GM21576 (cell line): ENCODE results near the gene RND2.
"Not testable (repeated sequence)": the region's sequence is repeated elsewhere in the genome, so short reads cannot be mapped to it uniquely, and the experiment has no call there.

Experiments
- ATAC-seq: cut with Tn5 transposase; IDR thresholded peaks from one replicate; pipeline ENCODE4 v1.9.1; 2021; ENCODE audit warnings: mild to moderate bottlenecking, moderate library complexity; ENCODE audit not compliant: unreplicated experiment

RND2 gene

DNA sequence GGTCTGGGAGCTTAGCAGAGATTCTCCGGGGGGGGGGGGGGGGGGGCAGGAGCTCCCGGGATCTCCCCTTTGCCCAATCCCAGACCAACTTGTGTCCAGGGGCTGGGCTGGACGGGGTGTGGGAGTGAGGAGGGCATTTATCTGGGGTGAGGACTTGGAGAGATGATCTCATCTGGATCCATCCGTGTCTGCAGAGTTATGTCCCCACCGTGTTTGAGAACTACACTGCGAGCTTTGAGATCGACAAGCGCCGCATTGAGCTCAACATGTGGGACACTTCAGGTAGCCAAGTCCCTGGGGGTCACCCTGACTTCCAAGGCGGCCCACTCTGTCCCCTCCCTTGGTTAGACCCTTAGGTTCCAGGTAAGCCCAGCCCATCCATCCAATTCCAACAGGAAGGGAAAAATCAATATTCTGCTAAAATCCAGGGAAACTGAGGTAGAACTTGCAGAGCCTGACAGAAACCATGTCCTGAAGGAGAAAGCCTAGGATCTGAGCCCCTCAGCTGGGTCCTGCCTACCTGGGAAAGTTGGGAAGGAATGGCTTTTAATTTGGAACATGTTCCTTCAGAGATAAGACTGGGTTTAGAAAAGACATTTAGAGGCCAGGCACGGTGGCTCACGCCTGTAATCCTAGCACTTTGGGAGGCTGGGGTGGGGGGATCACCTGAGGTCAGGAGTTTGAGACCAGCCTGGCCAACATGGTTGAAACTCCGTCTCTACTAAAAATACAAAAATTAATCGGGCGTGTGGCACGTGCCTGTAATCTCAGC, 921 bp downstream of the RND2 start:
- ATAC-seq, result no peak

DNA sequence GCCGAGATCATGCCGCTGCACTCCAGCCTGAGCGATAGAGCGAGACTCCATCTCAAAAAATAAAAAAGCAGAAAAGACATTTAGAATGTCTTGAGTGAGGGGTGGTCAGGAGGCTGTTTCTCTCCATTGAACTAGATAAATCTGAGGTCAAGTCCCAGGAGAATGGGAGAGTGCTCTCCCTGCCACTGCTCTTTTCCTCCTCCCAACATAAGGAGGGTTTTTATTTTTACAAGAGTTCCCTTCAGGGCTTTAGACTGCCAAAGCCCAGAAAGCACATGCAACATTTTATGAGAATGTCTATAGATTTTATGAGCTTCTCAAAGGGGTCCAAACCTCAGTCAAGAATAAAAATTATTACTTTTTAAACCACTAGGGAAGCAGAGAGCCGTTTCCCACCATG, 1.6 kb downstream of the RND2 start:
- no peak for ATAC-seq

DNA sequence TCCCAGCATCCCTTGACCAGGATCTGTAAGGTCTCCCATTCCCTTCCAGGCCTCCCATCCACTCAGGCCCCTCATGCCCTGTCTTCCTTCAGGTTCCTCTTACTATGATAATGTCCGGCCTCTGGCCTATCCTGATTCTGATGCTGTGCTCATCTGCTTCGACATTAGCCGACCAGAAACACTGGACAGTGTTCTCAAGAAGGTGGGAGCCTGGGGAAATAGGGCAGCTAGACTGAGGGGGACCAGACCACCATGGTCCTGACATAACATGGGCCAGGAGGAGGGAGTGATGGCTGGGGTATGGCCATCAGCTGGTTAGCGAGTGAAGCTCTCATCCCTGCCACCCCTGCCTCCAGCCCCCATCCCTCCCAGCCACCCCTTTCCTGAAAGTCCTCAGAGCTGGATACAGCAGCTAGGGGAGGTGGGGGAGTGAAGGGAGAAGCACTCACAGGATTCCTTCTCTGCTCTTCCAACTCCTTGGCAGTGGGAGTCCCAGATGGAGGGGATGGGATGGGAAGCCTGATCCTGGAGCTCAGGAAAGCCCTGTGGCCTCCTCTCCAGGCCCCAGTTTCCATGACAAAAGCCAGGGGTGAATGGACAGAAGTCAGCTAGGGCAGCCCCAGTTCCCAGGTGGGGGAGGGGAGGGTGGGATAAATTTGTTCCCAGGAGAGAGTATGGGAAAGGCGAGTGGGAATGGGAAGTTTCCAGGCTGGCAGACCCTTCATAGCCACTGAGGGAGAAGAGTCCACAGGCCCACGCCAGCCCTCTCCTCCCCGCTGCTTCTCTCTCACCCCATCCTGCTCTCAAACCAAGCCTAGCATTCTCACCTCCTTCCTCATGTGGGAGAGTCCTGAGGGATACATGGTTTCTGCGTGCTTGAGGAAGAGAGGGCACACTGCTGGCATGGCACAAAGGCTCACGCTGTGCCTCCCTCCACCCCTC, 2.3 kb downstream of the RND2 start:
- ATAC-seq, result no peak

DNA sequence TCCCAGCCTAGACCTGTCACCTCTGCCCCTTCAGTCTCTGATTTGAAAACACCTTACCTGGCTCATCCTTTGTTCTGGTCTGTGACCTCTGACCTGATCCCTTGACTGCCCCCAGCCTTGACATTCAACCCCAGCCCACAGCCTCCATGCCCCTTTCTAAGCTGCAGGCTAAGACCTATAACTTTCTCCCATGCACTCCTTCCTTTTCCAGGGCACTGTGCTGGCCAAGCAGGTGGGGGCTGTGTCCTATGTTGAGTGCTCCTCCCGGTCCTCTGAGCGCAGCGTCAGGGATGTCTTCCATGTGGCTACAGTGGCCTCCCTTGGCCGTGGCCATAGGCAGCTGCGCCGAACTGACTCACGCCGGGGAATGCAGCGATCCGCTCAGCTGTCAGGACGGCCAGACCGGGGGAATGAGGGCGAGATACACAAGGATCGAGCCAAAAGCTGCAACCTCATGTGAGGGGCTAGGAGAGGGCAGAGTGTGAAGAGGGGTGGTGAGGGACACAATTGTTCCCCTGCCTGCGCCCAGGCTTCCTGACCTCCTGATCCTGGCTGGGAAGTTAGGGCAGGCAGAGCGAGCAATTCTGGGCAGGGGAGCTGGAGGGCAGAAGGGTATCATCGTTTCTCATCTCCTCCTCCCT, 3.3 kb downstream of the RND2 start:
- no peak for ATAC-seq

DNA sequence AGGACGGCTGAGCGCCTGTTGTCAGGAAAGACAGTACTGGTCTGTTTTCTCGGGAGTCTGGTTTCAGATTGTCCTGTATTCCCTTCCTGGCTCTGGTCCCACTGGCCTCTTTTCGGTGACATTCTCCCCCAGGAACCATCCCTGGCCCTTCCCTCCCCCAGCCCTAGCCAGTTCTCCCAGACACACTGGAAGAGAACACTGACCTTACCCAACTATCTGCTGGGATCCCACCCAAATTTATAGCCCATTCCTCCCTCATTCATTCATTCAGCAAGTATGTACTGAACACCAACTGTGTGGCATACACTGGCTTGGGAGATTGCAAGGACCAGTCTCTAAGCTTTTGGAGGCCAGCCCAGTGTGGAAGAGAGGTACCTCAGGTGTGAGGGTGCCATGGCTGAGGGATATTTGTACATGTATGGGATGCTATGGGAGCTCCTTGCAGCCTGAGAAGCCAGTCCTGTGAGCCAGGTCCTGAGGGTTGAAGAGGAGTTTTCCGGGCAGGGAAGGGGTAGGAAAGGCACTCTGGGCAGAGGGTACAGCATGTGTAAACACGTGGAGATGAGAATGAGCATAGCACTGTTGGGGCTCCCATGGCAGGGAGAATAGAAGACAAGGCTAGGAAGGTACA, 5.2 kb downstream of the RND2 start:
- no peak for ATAC-seq

DNA sequence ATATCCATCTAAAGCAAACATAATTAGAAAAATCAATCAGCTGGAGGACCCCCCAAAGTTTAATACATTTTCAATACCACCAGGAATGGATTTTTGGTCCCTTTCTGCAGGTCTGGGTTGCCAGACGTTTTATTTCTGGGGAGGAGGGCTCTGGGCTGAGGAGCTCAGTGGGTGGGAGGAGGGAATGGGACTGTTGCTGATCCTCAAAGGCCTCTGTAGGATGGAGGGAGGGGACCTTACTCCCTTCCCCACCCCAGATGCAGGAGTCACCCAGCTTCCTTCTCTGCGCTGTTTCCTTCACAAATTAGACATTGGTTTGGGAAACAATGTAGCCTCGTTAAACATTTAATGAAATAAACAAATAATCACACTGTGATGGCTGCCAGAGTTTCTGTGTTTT, 6.6 kb downstream of the RND2 start:
- ATAC-seq, result no peak

DNA sequence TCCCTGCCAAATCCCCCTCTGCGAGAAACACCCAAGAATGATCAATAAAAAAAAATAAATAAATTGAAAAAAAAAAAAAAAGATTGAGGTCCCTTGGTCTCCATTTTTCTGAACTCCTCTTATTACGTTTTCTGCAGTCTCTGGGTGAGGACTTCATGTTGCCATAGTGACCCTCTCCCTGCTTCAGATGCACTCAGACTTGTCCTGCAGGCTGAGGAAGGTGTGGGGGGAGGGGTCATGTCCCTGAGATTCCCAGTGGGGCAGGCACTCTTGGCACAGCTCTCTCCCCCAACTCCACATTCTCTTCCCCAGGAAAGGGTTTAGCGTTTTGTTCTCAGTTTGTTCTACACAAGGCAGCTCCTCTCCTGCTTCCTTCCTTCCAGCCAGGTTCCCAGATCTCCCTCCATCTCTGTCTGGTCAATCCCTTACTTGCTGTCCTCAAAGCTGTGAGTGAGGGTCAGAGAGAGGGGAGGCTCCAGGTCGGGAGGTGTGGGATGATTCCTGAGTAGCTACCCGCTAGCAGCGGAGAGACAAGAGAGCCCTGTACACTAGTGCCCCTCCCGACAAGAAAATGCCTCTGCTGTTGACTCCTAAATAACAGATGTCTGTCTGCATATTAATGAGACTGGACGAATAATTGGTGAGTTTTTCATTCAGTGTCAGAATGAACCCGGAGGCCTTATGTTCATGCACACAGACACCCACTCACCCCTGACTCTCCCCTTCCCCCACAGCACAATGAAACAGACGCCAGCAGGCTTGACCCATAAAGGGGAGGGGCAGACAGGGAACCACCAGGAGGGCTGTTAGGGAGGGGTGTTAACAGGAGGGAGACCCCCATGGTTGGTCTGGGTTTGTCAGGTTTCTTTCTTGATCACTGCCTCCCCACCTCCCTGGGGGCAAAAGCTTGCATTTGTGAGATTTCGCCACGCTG, 9.2 kb downstream of the RND2 start:
- no peak for ATAC-seq

DNA sequence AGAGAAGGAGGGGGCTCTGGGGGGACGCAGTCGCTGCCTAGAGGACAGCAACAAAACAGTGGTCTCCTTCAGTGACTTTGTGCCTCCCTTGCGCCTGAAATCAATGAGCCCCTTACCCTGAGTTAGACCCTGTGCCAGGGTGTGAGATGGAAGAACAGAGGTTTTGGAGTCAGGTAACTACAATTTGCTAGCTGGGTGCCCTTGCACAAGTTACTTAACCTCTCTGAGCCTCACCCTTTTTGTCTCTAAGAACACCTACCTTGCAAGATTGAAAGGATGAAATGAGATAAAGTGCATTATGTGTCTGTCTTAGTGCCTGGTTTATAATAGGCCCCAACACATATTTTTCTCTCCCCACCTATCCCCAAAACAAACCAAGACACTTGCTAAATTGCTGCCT, 9.9 kb downstream of the RND2 start:
- no peak for ATAC-seq

DNA sequence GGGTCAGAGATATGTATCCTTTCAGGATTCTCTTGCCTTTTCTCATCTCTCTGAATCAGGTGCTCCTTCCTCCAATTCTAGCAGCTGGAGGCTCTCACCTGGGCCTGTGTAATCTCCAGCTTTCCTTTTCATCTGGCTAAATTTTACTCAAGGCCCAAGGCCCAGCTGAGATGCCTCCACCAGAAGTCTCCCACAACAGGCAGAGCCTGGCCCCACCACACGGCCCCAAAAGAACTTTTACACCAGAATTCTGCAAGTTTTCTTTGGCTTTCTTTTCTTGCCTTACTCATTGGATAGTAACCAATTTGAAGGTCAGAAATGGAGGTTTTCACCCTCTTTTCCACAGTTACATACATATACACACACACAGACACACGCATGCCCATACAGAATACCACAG, 14.6 kb downstream of the RND2 start:
- ATAC-seq, result no peak

DNA sequence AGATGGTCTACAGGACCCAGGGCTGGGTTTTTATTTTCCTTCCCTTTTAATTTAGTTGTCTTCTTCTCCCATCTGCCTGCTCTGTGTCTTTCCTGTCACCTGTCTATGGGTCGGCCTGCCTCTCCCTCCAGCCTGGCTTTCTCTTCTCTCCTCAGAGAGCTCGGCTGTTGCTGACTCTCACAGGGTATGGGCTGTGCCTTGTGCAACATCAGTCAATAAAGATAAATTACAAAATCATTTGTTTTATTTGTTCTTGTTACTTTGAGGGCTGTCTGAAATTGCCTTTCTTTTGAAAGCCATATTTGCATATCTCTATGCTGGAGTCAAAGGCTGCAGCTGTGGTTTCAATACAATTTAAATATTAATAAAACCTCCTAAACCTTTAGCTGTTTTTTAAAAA, 15.6 kb downstream of the RND2 start:
- ATAC-seq, result no peak

DNA sequence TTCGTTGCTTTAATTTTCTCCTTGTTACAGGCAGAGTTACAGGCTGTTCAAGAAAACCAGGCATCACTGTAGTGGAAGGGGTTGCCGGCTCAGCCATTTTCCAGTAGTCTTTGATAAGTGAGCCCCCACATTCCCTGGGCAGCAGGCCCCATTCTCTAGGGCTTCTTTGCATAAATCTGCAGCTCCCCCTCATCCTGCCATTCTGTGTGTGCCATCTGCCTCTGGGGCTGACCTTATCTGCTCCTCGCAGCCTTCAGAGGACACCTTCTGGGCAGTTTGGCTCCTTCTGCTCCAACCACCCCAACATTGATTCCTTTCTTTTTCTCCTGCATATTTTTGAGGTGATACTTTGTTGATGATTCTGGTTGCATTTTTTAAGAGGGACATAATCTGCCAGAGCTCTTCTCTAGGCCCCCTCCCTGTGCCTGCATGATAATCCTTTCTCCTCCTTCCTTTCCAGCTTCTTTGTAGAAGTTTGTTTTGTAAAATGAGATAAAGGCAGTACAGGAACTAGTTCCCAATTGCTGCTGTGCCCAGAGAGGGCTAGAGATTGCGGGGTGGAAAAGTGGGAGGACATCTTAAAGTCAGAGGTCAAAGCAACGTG, 17.1 kb downstream of the RND2 start:
- no peak for ATAC-seq

DNA sequence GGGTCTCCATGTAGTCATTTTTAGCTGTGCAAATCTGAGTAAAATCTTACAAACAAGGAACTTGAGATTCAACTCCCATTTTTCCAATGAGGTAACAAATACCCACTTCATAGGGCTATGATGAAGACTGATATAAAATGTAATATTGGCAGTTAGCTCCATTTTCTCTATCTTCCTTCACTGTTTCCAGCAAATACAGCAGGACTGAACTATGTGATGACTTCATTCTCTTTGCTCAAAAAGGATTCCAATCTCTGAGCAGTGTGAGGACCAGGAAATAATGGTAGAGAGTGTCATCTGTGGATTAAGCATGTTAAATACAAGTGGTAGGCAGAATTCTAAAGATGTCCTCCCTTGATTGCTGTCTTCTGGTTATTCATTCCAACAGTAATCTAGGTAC, 18.3 kb downstream of the RND2 start:
- no peak for ATAC-seq

DNA sequence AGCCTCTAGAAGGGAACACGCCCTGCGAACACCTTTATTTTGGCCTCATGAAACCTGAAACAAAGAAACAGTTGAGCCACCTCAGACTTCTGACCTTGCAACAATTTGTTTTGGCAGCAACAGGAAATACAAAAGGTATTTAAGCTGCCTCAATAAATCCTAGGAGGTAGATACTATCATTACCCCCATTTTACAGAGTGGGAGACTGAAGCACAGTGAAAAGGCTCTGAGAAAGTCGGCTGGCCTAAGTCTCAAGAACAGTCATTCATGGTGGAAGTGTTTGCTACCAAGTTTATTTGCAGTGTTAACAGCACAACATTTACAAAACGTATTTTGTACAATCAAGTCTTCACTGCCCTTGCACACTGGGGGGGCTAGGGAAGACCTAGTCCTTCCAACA, 19.0 kb downstream of the RND2 start:
- no peak for ATAC-seq

DNA sequence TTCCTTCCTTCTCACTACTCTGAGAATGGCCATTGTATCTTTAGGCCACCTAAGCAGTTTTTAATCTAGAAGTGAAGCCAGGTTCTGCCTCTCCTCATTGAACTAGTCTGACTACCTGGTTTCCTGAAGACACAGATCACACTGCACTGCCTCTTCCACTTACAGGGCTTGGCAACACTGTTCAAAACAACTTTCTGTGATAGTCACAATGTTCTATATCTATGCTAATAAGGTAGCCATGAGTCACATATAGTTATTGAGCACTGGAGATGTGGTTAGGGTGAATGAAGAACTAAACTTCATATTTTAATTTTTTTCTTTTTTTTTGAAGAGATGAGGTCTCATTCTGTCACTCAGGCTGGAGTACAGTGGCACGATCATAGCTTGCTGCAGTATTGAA, 26.9 kb downstream of the RND2 start:
- ATAC-seq, result no peak

DNA sequence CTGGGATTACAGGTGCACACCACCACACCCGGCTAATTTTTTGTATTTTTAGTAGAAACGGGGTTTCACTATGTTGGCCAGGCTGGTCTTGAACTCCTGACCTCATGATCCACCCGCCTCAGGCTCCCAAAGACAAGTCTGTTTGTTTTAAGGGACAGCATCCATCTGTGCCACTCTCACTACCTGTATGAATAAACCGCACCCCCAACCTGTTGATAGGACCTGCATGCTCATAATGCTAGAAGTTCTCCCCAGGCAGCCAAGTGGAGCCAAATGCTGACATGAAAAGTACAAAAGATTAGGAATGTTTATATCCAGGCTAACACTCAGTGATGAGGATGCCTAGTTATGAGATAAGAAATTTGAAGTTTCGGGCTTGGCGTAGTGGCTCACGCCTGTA, 28.0 kb downstream of the RND2 start:
- ATAC-seq, result not testable (repeated sequence)

DNA sequence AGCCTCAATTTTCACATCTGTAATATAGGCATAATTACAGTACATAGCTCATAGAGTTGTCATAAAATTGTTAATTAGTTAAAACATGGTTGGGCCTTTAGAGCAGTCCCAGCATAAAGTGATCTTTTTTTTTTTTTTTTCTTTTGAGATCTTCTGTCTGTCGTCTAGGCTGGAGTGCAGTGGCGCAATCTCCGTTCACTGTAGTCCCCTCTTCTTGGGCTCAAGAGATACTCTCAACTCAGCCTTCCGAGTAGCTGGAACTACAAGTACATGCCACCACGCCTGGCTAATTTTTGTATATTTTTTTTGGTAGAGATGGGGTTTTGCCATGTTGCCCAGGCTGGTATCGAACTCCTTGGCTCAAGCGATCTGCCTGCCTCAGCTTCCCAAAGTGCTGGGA, 31.0 kb downstream of the RND2 start:
- no peak for ATAC-seq

DNA sequence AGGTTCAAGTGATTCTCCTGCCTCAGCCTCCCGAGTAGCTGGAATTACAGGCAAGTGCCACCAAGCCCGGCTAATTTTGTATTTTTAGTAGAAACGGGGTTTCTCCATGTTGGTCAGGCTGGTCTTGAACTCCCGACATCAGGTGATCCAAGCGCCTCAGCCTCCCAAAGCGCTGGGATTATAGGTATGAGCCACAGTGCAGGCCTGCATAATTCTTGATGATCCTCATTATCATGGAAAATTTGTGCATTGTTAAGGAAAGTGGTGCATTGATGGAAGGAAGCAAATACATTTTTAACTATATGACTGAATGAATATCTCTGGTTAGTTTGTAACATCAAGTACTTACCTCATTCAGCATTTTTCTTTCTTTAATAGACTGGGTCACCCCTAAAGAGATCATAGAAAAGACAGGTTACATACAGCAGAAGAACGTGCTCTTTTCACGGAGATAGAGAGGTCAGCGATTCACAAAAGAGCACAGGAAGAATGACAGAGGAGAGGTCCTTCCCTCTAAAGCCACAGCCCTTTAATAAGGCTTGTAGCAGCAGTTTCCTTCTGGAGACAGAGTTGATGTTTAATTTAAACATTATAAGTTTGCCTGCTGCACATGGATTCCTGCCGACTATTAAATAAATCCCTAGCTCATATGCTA, 38.1 kb downstream of the RND2 start:
- ATAC-seq, result no peak

DNA sequence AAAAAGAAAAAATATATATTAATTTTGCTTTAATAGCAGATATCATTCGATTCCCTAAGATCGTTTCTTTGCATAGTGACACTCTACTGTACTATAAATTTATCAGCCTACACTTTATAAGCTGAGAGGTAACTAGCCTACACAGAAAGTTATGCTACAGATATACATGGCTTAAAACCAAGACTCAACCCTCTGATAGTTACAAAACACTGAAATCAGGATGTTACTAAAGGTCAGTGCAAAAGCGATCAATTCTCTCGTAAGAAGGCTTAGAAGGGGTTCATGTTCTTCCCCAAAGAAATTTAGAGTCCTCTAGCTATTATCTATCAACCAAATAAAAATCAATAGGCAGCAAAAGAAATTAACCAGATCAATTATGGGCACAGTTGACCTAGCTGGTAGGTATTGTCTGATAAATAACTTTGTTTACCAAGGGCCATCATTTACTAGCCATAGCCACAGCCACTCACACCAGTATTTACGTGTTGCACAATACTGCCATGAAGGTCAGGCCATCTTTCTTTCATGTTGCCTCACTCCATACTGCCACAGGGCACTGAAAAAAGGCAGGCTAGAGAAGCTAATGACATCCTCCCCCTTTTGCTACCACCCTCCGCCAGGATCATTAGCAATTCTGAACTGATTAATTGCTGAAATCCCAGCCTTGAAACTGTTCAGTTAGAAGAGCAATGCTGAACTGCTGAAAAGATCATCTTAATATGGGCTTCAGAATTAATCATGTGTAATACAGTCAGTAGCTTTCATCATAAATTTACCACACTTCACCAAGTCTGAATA, 43.7 kb downstream of the RND2 start:
- no peak for ATAC-seq
